ENCODE data around the gene MARCKS.
A peak's percentile ranks its signal among the peaks of the same experiment; 100 is the strongest.

DNA sequence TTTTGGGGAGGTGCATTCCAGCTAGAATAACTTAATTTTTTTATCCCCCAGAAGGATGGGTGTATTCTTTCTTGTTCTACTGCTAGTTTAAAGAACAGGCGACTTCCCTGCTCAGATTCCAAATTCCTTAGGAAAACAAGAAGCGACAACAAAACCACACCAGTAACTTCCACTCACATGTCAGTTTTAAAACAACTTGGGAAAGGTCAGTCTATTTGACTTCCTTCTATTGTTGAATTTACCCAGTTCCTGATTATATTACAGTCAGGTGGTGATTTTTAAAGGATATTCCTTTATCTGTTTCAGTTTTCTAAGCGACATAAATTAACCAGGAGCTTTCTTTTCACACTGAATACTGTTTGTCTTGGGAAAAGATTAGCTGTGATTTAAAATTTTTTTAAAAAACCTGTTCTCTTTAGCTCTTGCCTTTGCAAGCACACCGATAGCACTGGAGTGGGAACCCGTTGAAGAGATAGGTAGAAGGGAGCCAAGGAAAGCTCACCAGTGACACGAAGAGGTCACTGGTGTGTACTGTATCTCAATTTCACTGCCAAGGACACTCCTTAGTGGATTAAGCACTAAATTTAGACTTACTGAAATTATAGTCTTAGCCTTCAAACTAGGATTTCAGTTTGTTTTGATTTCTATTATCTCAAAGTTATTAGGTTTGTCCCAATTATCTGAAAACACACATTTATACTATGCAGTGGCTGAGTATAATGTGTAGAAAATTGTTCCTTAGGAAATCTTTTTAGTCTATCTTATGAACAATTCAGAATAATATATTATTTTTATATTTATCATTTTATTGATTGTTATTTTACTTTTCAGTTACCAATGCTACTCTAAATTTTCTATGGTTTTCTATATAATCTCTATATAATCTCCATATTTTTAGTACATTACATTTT lies 22.3 kb downstream of the MARCKS start:
- TF ChIP-seq POLR2AphosphoS5 (IDR thresholded peaks at IDR 0.05; ENCODE audit: insufficient read depth, low read depth, low read length) (no peak), POLR2A (IDR thresholded peaks at IDR 0.05; ENCODE audit: low read depth, low read length) (no peak), MAX (IDR thresholded peaks at IDR 0.05; ENCODE audit: insufficient read depth, insufficient read length) (no peak), CTCF (IDR thresholded peaks at IDR 0.05; ENCODE audit: extremely low read depth in 1 of 2, insufficient read depth in 1 of 2, low read depth in 1 of 2, low read length in 2 of 2) (peak; percentile 68)

All from endothelial cell of umbilical vein (primary cell).